EH (cell line): ENCODE measurements around the gene EP400.
"Not testable (repeated sequence)": the region's sequence is repeated elsewhere in the genome, so short reads cannot be mapped to it uniquely, and the experiment has no call there.

Experiments used
- DNase-seq: peaks from one replicate; pipeline ENCODE4 v3.0.0-alpha.2; 2015; ENCODE audit warnings: low read depth

EP400 gene

GRCh38 chr12:132085291-132085635 is 135.5 kb downstream of the EP400 start:
- DNase-seq: peak; percentile 46

DNA sequence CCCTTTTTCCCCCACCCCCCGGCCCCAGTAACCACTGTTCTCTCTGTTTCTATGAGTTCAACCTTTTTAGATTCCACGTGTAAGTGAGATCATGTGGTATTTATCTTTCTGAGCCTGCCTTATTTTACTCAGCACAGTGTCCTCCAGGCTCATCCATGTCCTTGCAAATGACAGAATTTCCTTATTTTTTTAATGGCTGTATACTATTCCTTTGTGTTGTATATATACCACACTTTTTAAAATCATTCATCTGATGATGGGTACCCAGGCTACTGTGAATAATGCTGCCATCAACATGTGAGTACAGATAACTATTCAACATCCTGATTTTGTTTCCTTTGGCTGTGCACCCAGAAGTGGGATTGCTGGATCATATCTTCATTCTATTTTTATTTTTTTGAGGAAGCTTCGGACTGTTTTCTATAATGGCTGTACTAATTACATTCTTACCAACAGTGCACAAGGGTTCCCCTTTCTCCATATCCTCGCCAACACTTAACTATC is 139.7 kb downstream of the EP400 start:
- DNase-seq: peak; percentile 15

DNA sequence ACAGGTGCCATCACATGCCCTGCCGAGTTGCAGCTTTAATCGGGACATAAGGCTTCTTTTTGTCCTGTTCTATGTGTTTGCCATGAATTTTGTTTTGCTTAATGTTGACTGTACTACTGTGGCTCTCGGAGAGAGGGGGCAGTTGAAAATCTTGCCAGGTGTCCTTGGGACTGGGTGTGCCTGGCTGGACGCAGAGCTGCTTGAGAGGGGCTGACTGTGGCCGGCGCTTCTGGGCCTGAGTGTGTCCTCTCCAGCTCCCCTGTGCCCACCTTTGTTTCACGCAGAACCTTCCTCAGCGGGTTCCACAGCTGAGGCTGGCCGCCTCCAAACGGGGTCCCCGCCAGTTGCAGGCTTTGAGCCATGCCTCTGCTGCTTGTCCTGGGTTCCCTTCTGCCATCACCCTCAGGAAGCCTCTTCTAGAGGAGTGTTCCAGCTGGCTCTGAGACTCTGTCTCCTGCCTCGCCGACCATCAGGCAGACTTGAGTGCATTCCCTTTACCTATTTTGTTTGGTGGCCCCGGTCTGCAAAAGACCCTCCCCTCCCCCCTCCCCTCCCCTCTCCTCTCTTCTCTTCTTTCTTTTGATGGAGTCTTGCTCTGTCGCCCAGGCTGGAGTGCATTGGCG is 144.6 kb downstream of the EP400 start:
- no peak for DNase-seq

- DNase-seq: no peak
Measured at GRCh38 chr12:132095520-132096409, 146.0 kb downstream of the EP400 start.

- DNase-seq: no peak
Measured at GRCh38 chr12:132099739-132100138, 150.0 kb downstream of the EP400 start.

DNA sequence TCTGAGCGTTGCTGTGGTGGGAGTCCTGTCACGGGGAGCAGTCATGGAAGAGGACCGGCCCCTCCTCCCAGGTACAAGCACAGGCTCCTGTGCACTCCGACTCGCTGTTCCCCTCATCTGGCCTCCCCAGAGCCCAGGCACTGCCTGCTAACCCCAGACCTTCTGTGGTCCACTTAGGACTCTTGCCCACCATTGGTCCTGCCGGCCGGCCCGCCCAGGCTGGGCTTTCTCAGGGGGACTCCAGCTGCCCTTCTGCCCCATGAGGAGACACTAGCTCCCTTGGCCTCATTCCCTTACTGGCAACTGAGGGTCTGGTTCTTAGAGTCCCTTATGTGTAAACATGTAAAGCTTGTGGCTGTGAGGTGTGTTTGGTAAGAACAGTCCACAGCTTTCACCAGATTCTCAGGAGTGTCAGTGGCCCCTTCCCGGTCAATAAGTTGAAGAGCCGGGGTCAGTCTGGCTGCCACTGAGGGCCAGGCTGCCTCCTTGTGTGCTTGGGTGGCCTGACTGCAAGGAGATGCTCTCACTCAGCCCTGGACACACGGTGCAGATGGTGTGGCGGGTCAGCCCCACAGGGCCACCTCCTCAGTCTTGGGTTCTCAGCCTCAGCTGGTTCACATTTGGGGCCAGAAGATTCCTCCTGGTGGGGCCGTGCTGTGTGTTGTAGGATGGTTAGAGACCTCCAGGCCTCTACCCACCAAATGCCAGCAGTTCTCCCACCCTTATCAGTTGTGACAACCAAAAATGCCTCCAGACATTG is 150.7 kb downstream of the EP400 start:
- no peak for DNase-seq

GRCh38 chr12:132102297-132102696 is 152.6 kb downstream of the EP400 start:
- no peak for DNase-seq

DNA sequence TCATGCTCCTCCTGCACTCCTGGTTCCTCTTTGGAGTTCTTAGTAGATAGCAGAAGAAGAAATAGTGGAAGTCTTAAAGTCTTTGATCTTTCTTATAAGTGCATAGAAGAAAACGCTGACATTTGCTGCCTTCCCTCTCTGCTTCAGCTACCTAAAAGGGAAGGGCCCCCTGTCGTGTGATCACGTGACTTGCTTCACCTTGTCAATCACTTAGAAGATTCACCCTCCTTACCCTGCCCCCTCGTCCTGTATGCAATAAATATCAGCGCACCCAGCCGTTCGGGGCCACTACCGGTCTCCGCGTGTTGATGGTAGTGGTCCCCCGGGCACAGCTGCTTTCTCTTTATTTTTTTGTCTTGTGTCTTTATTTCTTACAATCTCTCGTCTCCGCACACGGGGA is 153.3 kb downstream of the EP400 start:
- DNase-seq: not testable (repeated sequence)

DNA sequence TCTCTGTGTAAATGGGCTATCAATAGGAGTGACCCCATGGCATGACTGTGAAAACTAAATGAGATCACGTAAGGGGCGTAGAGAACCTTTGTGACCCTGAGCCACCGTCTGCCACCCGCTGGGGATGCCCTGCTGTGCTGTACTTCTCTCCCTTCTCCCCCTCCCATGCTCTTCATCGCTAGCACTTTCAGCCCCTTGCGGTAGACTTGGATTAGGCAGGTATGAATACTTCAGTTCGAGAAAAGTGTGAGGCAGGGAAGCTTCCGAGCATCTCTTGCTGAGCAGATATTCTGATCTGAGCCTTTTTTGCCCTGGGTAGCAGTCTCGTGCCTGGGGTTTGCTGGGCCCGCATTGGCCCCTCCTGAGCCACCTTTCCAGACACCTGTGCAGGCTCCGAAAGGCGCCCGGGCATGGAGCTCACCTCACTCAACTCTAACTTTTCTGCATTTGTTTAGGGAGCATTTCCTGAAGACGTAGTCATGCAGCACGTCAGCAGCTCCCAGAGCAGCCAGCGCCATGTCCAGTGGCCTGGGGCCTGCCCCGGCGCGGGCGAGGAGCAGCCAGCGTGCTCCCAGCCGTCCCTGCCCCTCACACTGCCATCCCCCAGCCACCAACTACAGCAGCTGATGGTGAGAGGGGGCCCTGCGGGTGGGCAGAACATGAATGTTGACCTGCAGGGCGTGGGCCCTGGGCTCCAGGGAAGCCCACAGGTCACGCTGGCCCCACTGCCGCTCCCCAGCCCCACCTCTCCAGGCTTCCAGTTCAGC is 154.0 kb downstream of the EP400 start:
- DNase-seq: no peak

DNA sequence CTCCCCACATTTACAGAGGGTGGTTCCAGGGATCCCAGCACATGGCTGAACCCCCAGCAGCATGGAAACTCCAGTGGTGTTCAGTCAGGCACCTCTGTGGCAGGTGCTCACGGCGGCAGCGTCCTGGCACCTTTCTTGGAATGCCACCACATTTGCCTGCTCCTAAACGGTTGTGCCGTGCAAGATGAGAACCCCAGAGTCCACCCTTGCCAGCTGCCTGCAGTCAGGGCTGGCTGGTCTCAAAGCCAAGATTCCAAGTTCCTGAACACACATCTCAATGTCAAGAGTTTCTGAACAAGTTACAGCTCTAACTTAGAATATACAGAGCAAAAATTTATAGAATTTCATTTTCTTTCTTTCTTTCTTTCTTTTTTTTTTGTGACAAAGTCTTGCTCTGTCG is 155.7 kb downstream of the EP400 start:
- no peak for DNase-seq

DNA sequence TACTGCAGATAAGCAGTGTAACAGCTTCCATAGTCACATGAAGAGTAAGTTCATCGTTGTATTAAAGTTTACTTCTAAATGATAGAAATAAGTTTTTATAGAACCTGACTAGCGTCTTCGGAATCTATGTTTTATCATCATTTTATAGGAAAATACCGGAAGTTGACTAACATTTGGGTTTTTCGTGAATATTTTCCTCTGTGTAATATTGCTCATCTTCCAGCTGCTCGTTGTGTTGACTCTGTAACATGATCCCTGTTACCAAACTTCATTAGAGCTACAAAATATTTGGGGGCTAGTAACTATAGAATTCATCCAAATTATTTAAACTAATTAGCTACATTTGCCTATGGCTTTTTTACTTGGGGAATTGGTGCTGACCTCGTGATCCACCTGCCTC is 157.2 kb downstream of the EP400 start:
- DNase-seq: peak; percentile 80

GRCh38 chr12:132108211-132108832 is 158.6 kb downstream of the EP400 start:
- no peak for DNase-seq

DNA sequence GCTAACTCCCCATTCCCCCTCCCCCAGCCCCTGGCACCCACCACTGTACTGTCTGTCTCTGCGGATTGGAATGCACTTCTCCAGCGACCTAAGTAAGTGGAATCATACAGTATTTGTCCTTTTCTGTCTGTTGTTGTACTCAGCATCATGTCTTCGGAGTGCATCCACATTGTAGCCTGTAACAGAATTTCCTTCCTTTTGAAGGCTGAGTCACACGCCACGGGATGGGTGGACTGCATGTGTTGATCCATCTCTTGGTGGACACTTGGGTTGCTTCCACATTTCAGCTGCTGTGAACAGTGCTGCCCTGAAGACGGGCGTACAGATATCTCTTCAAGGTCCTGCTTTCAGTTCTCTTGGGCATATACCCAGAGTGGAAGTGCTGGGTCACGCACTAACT is 160.0 kb downstream of the EP400 start:
- peak; percentile 15 for DNase-seq

DNA sequence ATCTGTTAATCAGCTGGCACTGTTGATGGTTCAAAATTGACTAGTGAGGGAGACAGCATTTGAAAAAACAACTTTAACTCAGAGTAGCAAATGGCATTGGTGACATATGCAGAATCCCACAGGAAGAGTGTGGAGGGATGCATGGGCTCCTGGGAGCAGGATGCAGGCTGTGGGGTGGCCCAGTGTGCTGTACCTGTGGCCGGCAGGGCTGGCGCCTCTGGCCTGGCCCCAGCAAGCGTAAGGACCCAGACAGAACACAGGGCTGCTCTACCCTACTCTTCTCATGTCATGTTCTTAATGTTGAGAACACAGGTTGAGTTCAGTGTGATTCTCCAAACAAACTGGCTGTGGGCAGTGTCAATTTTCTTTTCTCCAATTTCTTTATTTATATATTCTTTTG is 160.9 kb downstream of the EP400 start:
- no peak for DNase-seq

- no peak for DNase-seq
Measured at GRCh38 chr12:132111654-132112304, 162.0 kb downstream of the EP400 start.

- DNase-seq: no peak
Measured at GRCh38 chr12:132114667-132115066, 164.9 kb downstream of the EP400 start.

- no peak for DNase-seq
Measured at GRCh38 chr12:132115500-132115899, 165.8 kb downstream of the EP400 start.

- no peak for DNase-seq
Measured at GRCh38 chr12:132116709-132117557, 167.2 kb downstream of the EP400 start.

GRCh38 chr12:132117558-132117875 is 167.8 kb downstream of the EP400 start:
- no peak for DNase-seq

DNA sequence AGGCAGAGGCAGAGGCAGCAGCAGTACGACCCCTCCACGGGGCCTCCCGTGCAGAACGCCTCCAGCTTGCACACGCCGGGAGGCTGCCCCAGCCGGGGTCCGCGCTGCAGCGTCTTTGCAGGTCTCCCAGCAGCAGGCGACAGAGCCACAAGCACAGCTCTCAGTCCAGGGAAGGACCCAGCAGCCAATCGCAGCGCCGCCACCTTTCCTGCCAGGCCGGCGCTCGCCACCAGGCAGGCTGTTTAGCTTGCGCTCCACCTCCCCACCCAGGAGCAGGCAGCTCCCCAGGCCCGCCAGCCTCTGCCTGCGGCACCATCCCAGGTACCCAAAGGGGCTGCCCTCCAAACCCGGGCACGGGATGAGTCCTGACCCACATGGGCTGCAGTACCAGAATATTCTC is 169.1 kb downstream of the EP400 start:
- DNase-seq: no peak
